Measurements from ENCODE around the gene UNC93A. TPM values are rescaled to one million over a fixed set of nuclear protein-coding genes. Genes with fewer than 3 reads are reported as not detected.

Gene UNC93A
- total and polyA plus RNA-seq, 3 experiments from 2014 or later, result not detected

DNA sequence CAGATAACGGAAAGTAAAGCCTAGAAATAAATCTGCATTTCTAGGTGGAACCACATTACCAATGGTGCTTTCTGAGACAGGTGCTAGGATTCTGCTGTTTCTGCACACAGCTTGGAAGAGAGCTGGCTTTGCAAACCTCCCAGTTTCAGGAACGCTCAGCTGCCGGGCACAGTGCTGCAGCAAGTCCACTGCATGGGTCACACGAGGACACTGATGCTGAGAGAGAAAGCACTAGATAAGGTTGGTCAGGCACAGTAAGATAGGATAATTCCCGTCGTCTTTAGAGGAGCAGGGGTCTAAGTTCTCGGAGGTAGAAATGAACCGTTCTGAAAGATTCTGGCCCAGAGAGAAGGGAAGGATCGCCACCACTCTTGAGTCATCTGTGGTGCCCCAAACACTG lies 11.0 kb downstream of the UNC93A start:
- H3K27me3 ChIP-seq (ENCODE audit: insufficient read depth, low read length, poor library complexity, severe bottlenecking), result no peaks in the 10 kb centered on the region
- H3K4me1 Mint-ChIP-seq, result no peaks in the 10 kb centered on the region
- no peaks in the 10 kb centered on the region for H3K36me3 Mint-ChIP-seq
- H3K9me3 Mint-ChIP-seq, result no peaks in the 10 kb centered on the region
- ChIA-PET CTCF (no interaction called here), POLR2A (no interaction called here)
- no peaks in the 10 kb centered on the region for H3K36me3 ChIP-seq (ENCODE audit: insufficient read depth, low read length)
- no peak overlapping the region for H3K27ac Mint-ChIP-seq
- peaks cover 5 to 45% of the 10 kb centered on the region in 2 donors for H3K27me3 Mint-ChIP-seq
- no peak overlapping the region for H3K4me3 ChIP-seq (ENCODE audit: low read length)
- H3K4me1 ChIP-seq (ENCODE audit: insufficient read depth, low read length), result no peaks in the 10 kb centered on the region
- H3K9me3 ChIP-seq (ENCODE audit: low read length), result no peaks in the 10 kb centered on the region
- DNase-seq, result no peak
- no peak overlapping the region for H3K27ac ChIP-seq (ENCODE audit: low read depth, low read length)
- no peak overlapping the region for H3K4me3 Mint-ChIP-seq

DNA sequence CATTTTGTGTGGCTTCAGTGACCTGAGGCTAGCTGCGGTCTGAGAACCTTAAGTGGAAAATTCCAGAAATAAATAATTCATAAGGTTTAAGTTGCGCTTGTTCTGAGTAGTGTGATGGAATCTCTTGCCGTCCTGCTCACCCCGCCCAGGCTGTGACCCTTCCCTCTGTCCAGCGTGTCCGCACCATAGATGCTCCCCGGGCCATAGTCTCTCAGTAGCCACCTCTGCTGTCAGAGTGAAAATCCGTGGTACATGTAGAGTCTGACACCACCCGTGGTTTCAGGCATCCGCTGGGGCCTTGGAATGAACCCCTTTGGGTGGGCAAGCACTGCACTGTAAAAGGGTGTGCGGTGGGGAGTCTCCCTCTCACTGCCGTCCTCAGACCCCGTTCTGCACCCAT lies 11.7 kb downstream of the UNC93A start:
- Mint-ChIP-seq H3K27ac (no peak overlapping the region), H3K4me1 (no peaks in the 10 kb centered on the region), H3K9me3 (no peaks in the 10 kb centered on the region), H3K4me3 (no peak overlapping the region), H3K27me3 (peaks cover 5 to 41% of the 10 kb centered on the region in 2 donors), H3K36me3 (no peaks in the 10 kb centered on the region)
- ChIA-PET CTCF (no interaction called here), POLR2A (no interaction called here)
- Histone ChIP-seq H3K4me1 (ENCODE audit: insufficient read depth, low read length) (no peaks in the 10 kb centered on the region), H3K4me3 (ENCODE audit: low read length) (no peak overlapping the region), H3K9me3 (ENCODE audit: low read length) (no peaks in the 10 kb centered on the region), H3K27ac (ENCODE audit: low read depth, low read length) (no peak overlapping the region), H3K27me3 (ENCODE audit: insufficient read depth, low read length, poor library complexity, severe bottlenecking) (no peaks in the 10 kb centered on the region), H3K36me3 (ENCODE audit: insufficient read depth, low read length) (no peaks in the 10 kb centered on the region)
- no peak for DNase-seq

DNA sequence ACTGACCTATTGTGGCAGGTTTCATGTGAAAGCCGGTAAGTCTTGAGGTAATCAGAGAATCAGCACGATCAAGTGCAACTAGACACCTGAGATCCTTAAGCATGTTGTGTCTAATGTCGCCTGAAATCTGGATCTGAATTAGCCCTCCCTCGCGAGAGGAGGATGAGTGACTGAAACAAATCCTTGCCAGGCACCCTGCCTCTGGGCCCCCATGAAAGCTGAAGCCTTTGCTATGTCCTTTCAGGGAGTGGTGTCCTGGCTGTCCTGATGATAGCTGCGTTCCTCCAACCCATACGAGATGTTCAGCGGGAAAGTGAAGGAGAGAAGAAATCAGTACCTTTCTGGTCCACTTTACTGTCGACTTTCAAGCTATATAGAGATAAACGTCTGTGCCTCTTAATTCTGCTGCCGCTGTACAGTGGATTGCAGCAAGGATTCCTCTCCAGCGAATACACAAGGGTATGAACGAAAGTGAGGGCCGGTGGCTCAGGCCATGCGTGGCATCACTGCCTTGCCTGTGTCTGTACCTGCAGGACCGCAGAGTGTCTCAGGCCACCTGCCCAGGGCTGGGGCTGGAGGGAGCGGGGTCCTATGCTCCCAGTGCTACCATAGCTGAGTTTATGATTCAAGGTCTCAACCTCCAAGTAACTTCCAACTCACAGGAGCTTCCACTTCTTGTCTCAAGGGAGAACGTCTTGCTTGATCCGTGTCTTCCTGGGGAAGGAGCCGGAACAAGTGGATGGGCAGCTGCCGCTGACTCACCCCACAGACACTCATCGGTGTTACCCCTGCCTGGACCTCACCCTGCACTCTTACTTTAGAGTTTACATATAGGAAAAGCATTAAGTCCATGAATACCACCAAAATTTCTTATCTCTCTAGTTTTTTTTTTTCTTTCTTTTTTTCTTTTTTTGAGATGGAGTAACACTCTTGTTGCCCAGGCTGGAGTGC lies 12.8 kb downstream of the UNC93A start:
- Mint-ChIP-seq H3K4me3 (no peak overlapping the region), H3K27ac (no peak overlapping the region), H3K9me3 (no peaks in the 10 kb centered on the region), H3K36me3 (no peaks in the 10 kb centered on the region), H3K4me1 (no peaks in the 10 kb centered on the region), H3K27me3 (peaks cover 5 to 33% of the 10 kb centered on the region in 2 donors)
- no peak overlapping the region for H3K27ac ChIP-seq (ENCODE audit: low read depth, low read length)
- DNase-seq, result no peak
- H3K4me3 ChIP-seq (ENCODE audit: low read length), result no peak overlapping the region
- no peaks in the 10 kb centered on the region for H3K9me3 ChIP-seq (ENCODE audit: low read length)
- no peaks in the 10 kb centered on the region for H3K36me3 ChIP-seq (ENCODE audit: insufficient read depth, low read length)
- CTCF ChIA-PET, result interaction anchor here (1.0 kb wide), 1 partner anchor 48 kb away, joined by 3 read pairs; no protein-coding TSS in a partner anchor
- POLR2A ChIA-PET, result no interaction called here
- H3K27me3 ChIP-seq (ENCODE audit: insufficient read depth, low read length, poor library complexity, severe bottlenecking), result no peaks in the 10 kb centered on the region
- no peaks in the 10 kb centered on the region for H3K4me1 ChIP-seq (ENCODE audit: insufficient read depth, low read length)

DNA sequence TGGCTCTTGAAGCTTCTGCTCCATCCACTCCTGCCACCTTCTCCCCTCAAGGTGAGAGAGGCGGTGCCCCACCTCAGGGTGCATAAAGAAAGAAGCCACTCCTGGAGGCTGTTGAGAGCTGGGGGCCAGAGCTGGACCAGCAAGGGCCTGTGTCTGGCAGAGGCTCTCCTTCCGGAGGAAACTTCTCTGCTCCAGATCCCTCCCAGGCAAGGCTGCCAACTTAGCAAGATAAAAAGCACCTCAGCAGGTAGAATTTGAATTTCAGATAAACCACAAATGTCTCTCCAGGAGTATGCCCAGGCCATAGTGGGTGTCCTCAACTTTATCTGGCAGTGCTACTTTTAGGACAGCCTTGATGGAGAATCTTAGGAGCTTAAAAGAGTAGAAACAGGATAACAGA lies 13.8 kb downstream of the UNC93A start:
- H3K27ac ChIP-seq (ENCODE audit: low read depth, low read length), result no peak overlapping the region
- H3K4me3 ChIP-seq (ENCODE audit: low read length), result no peak overlapping the region
- no peaks in the 10 kb centered on the region for H3K36me3 Mint-ChIP-seq
- no peaks in the 10 kb centered on the region for H3K9me3 ChIP-seq (ENCODE audit: low read length)
- H3K27me3 Mint-ChIP-seq, result peaks cover 4 to 26% of the 10 kb centered on the region in 2 donors
- H3K4me1 Mint-ChIP-seq, result no peaks in the 10 kb centered on the region
- no peak overlapping the region for H3K4me3 Mint-ChIP-seq
- CTCF ChIA-PET, result no interaction called here
- no peaks in the 10 kb centered on the region for H3K36me3 ChIP-seq (ENCODE audit: insufficient read depth, low read length)
- no peaks in the 10 kb centered on the region for H3K9me3 Mint-ChIP-seq
- DNase-seq, result no peak
- POLR2A ChIA-PET, result no interaction called here
- no peak overlapping the region for H3K27ac Mint-ChIP-seq
- no peaks in the 10 kb centered on the region for H3K4me1 ChIP-seq (ENCODE audit: insufficient read depth, low read length)
- no peaks in the 10 kb centered on the region for H3K27me3 ChIP-seq (ENCODE audit: insufficient read depth, low read length, poor library complexity, severe bottlenecking)

DNA sequence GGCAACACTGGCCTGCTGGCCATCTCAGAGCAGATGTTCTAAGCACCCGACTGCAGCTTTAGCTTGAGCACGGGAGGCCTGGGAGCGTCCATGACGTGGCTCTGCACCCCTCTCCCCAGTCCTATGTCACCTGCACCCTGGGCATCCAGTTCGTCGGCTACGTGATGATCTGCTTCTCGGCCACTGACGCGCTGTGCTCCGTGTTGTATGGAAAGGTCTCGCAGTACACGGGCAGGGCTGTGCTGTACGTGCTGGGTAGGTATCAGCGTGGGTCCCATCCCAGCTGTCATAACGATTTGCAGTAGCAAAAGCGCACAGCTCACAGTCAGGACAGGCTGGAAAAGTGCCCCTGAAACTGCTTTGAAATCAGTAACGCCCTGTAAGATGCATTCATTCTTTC lies 14.7 kb downstream of the UNC93A start:
- Mint-ChIP-seq H3K9me3 (no peaks in the 10 kb centered on the region), H3K4me1 (no peaks in the 10 kb centered on the region), H3K36me3 (no peaks in the 10 kb centered on the region), H3K27me3 (peaks cover 2 to 22% of the 10 kb centered on the region in 2 donors), H3K27ac (no peak overlapping the region), H3K4me3 (no peak overlapping the region)
- POLR2A ChIA-PET, result no interaction called here
- no peaks in the 10 kb centered on the region for H3K4me1 ChIP-seq (ENCODE audit: insufficient read depth, low read length)
- H3K4me3 ChIP-seq (ENCODE audit: low read length), result no peak overlapping the region
- CTCF ChIA-PET, result no interaction called here
- no peaks in the 10 kb centered on the region for H3K9me3 ChIP-seq (ENCODE audit: low read length)
- H3K36me3 ChIP-seq (ENCODE audit: insufficient read depth, low read length), result no peaks in the 10 kb centered on the region
- no peak overlapping the region for H3K27ac ChIP-seq (ENCODE audit: low read depth, low read length)
- no peak for DNase-seq
- H3K27me3 ChIP-seq (ENCODE audit: insufficient read depth, low read length, poor library complexity, severe bottlenecking), result no peaks in the 10 kb centered on the region

DNA sequence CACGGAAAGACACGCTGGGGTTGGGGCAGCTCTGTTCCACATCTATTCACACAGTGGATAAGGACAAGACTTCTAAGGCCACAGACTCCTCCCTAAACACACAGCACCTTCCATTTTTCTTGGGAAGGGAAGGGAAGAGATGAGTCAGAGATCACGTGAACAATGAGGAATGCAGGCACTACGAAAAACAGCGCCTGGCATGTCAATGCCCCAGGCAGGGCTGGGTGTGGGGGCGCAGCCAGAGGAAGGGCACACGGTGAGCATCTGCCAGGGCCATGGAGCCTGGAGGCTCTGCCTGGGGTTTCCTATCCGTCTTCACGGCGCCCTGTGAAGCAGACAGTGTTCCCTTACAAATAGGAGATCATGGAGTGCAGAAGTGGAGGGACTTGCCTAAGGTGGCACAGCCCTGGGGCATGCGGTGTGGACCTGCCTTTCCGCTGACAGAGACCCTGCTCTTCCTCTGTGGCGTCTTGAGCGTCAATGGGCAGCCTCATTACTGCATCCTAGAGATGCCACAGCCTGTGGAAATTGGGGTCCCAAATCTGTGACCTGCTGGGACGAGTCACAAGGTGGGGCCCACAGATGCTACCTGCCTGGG lies 15.4 kb downstream of the UNC93A start:
- H3K4me3 Mint-ChIP-seq, result no peak overlapping the region
- POLR2A ChIA-PET, result no interaction called here
- no peaks in the 10 kb centered on the region for H3K36me3 ChIP-seq (ENCODE audit: insufficient read depth, low read length)
- H3K4me3 ChIP-seq (ENCODE audit: low read length), result no peak overlapping the region
- H3K4me1 ChIP-seq (ENCODE audit: insufficient read depth, low read length), result no peaks in the 10 kb centered on the region
- CTCF ChIA-PET, result no interaction called here
- DNase-seq, result no peak
- H3K27ac ChIP-seq (ENCODE audit: low read depth, low read length), result no peak overlapping the region
- no peaks in the 10 kb centered on the region for H3K27me3 ChIP-seq (ENCODE audit: insufficient read depth, low read length, poor library complexity, severe bottlenecking)
- H3K27me3 Mint-ChIP-seq, result peaks cover 2 to 22% of the 10 kb centered on the region in 2 donors
- no peak overlapping the region for H3K27ac Mint-ChIP-seq
- H3K9me3 Mint-ChIP-seq, result no peaks in the 10 kb centered on the region
- H3K36me3 Mint-ChIP-seq, result no peaks in the 10 kb centered on the region
- H3K9me3 ChIP-seq (ENCODE audit: low read length), result no peaks in the 10 kb centered on the region
- no peaks in the 10 kb centered on the region for H3K4me1 Mint-ChIP-seq

DNA sequence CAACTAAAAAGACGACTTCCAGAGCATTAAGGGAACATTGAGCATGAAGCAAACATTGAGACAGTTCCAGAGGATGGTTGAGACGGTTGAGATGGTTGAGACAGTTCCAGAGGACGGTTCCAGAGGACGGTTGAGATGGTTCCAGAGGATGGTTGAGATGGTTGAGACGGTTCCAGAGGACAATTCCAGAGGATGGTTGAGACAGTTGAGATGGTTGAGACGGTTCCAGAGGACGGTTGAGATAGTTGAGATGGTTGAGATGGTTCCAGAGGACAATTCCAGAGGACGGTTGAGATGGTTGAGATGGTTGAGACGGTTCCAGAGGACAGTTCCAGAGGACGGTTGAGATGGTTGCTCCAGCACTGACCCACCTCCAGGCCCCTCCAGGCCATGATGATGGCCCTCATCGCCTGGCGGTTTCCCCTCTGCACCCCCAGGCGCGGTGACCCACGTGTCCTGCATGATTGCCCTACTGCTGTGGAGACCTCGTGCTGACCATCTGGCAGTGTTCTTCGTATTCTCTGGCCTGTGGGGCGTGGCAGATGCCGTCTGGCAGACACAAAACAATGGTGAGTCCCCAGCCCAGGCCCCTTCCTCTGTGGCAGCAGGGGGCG lies 16.3 kb downstream of the UNC93A start:
- H3K27me3 ChIP-seq (ENCODE audit: insufficient read depth, low read length, poor library complexity, severe bottlenecking), result no peaks in the 10 kb centered on the region
- no peaks in the 10 kb centered on the region for H3K4me1 Mint-ChIP-seq
- no peaks in the 10 kb centered on the region for H3K4me1 ChIP-seq (ENCODE audit: insufficient read depth, low read length)
- H3K36me3 ChIP-seq (ENCODE audit: insufficient read depth, low read length), result no peaks in the 10 kb centered on the region
- no peak for DNase-seq
- POLR2A ChIA-PET, result no interaction called here
- H3K36me3 Mint-ChIP-seq, result no peaks in the 10 kb centered on the region
- H3K9me3 Mint-ChIP-seq, result no peaks in the 10 kb centered on the region
- no peak overlapping the region for H3K27ac Mint-ChIP-seq
- H3K4me3 ChIP-seq (ENCODE audit: low read length), result no peak overlapping the region
- CTCF ChIA-PET, result no interaction called here
- peaks cover 2 to 14% of the 10 kb centered on the region in 2 donors for H3K27me3 Mint-ChIP-seq
- no peaks in the 10 kb centered on the region for H3K9me3 ChIP-seq (ENCODE audit: low read length)
- no peak overlapping the region for H3K4me3 Mint-ChIP-seq
- no peak overlapping the region for H3K27ac ChIP-seq (ENCODE audit: low read depth, low read length)

DNA sequence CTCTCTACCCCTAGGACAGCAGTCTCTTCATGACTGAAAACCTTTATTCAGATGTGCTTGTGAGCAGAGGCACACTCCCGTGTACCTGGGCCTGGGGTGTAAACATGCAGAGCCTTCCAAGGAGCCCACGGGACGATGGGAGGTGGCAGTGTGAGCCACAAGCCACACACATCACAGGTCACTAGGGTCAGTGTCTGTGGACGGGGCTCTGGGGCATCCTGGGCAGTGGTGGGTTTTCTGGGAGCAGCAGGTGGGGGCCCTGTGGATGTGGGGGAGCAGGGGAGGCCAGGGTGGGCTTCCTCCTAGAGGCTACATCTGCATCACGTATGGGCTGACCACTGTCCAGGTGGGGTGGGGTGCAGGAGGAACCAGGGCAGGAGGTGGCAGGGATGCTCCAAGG lies 17.1 kb downstream of the UNC93A start:
- peaks cover 5 to 14% of the 10 kb centered on the region in 2 donors for H3K27me3 Mint-ChIP-seq
- no peak overlapping the region for H3K4me3 ChIP-seq (ENCODE audit: low read length)
- no peak overlapping the region for H3K4me3 Mint-ChIP-seq
- no peaks in the 10 kb centered on the region for H3K36me3 ChIP-seq (ENCODE audit: insufficient read depth, low read length)
- DNase-seq, result no peak
- H3K9me3 ChIP-seq (ENCODE audit: low read length), result no peaks in the 10 kb centered on the region
- no peaks in the 10 kb centered on the region for H3K4me1 Mint-ChIP-seq
- no peaks in the 10 kb centered on the region for H3K4me1 ChIP-seq (ENCODE audit: insufficient read depth, low read length)
- ChIA-PET CTCF (no interaction called here), POLR2A (no interaction called here)
- H3K36me3 Mint-ChIP-seq, result no peaks in the 10 kb centered on the region
- no peaks in the 10 kb centered on the region for H3K9me3 Mint-ChIP-seq
- H3K27ac Mint-ChIP-seq, result no peak overlapping the region
- H3K27me3 ChIP-seq (ENCODE audit: insufficient read depth, low read length, poor library complexity, severe bottlenecking), result no peaks in the 10 kb centered on the region
- H3K27ac ChIP-seq (ENCODE audit: low read depth, low read length), result no peak overlapping the region
